EH (cell line): ENCODE data around the gene FUCA2.
"Not testable (repeated sequence)": the region's sequence is repeated elsewhere in the genome, so short reads cannot be mapped to it uniquely, and the experiment has no call there.

ENCODE experiments used
- DNase-seq: peaks from one replicate; pipeline ENCODE4 v3.0.0-alpha.2; 2015; ENCODE audit warnings: low read depth

The FUCA2 gene

DNA sequence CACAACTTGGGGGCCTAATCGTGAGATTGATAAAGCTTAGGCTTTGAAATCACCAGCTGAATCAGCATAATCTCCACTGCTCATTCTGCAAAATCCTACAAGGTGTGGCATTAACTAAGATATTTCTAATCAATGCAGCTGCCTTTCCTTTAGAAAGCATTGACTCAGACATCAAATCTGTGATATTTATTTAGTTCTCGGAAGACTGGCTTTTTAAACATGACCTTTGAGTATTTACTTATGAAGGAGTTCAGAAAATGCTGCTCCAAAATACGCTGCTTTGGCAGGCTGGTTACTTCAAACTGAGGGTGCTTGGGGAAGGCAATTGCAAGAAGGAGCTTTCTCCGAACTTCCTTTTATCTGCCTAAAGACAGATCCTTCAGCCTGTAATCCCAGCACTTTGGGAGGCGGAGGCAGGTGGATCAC, 23.7 kb upstream of the FUCA2 start:
- DNase-seq = no peak

DNA sequence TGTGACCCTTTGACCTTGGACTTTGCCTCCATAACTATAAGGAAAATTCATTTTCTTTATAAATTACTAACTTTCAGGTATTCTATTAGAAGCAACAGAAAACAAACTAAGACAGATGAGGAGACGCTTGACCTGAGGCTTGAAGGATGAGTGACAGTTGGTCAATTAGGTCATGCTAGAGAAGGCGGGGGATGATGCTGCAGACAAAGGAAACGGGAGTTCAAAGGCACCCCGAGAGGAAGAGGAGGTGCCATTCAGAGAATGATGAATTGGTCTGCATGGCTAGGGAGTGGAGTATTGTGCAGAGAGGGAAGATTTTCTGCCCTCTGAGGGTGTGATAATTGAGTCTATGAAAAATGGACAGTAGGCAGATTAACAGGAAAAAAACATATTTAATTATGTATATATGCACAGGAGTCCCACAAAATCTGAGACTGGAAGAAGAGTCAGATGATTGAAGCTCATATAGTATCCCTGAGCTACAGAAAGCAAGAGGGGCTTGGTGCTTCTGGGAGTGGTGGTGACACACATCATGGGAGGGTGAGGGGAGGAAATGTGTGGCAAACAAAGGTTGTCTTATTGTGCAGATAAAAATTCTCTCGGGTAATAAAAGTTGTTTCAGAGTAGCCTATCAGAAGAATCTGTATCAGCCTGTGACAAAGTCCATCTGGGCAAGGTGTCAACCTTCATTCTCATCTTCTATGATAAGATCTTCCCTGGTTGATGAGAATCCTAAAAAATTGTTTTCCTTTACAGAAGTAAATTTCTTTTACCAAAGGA, 20.4 kb upstream of the FUCA2 start:
- DNase-seq = no peak

DNA sequence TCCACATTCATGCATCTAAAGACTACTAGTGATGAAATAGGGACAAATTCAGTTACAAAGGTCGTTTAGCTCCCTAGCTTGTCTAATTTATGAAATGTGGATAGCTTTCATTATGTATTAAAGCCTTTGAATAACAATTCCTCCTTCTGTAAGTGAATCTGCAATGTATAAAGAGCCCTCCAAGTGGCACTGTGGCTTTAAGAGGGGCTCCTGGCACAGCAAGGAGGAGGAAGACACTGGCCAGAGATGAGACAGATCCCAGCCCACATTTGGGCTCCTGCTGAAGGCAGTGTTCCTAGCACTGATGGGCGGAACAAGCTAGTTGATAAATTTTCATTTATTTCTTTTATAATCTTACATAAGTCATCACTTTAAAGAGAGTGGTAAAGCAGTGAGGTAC, 17.6 kb upstream of the FUCA2 start:
- DNase-seq = peak; percentile 20

DNA sequence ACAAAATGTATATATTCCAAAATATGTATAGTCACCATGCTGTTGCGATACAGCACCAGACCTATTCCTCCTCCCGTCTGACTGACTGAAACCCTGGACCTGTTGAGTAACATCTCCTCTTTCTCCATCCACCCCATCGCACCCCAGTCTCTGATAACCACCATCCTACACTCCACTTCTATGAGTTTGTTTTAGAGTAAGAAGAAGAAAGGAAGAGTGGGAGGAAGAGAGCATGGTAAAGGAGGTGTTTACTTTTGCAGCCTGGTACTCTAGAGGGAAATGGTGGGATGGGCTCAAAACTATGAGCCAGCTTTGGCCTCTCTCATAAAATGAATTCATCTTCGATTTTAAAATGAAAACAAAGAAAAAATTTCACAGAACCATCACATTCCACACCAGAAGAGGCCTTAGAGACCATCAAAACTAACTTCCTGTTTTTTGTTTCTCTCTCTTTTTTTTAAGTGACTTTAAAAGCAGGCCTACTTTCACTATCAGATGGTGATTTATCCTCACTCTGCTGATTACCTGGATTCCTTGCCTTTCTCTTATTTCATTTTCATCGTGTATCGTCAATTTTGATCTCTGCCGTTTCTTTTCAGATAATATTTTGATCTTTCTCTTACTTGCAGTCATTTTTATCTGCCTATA, 16.8 kb upstream of the FUCA2 start:
- DNase-seq = no peak

DNA sequence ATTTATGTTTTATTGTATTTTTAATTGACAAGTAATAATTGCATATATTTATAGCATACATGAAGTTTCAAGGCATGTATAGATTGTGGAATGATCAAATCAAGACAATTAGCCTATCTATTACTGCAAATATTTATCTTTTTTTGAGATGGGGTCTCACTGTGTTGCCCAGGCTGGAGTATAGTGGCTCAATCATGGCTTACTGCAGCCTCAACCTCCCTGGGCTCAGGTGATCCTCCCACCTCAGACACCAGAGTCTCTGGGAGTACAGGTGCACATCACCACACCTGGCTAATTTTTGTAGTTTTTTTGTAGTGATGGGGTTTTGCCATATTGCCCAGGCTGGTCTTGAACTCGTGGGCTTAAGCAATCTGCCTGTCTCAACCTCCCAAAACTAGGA, 16.2 kb upstream of the FUCA2 start:
- no peak for DNase-seq

DNA sequence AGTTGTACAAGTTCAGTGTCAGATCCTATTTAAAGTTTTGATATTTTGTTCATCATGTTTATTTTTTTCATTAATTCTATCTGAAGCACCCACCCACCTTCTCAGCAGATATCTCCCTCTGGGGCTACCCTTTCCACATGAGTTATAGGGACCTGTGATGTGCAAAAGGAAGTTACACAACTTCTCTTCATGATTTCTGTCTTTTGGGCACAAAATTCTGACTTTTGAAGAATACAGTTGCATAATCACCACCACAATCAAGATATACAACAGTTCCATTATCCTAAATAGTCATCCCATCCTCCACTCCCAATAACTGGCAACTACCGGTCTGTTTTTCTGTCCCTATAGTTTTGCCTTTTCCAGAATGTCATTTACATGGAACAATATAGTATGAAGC, 13.8 kb upstream of the FUCA2 start:
- no peak for DNase-seq

DNA sequence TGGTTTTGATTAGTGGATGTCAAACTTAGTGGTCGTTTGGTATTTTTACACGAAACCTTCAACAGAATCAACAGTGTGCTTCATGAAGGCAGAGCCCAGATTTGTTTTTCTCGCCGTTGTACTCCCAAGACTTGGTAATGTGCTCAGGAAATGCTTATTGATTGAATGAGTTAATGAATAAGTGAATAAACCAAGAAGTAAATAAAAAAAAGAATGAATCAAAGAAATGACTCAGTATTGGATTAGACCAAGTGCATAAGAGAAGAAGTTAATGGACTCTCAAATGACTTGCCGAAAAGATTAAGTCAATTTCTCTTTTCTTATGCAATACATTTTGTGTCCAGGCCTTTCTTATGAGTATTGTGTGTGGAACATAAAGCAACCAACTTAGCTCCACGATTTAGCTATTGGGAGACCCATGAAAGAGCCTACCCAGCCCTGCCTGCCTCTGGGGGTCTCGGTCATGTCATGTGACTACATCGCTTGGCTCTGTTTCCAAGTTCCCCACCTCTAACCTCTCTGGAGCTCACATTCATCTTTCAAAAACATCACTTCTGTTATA, 10.6 kb upstream of the FUCA2 start:
- no peak for DNase-seq

DNA sequence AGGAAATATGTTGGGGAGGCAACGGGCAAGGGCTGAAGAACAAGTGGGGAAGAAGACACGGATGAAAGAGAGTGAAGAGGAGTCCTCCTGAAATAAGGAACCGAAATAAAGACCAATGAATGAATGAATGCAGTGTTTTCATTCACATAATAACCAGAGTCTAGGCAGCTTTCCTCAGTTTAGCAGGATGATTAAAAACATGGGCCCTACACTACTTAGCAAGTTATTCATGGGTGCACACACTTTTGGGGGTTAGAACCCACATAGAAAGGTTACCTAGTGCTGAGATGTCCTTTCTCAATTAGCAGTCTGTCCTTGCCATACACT, 5.9 kb upstream of the FUCA2 start:
- DNase-seq = no peak

DNA sequence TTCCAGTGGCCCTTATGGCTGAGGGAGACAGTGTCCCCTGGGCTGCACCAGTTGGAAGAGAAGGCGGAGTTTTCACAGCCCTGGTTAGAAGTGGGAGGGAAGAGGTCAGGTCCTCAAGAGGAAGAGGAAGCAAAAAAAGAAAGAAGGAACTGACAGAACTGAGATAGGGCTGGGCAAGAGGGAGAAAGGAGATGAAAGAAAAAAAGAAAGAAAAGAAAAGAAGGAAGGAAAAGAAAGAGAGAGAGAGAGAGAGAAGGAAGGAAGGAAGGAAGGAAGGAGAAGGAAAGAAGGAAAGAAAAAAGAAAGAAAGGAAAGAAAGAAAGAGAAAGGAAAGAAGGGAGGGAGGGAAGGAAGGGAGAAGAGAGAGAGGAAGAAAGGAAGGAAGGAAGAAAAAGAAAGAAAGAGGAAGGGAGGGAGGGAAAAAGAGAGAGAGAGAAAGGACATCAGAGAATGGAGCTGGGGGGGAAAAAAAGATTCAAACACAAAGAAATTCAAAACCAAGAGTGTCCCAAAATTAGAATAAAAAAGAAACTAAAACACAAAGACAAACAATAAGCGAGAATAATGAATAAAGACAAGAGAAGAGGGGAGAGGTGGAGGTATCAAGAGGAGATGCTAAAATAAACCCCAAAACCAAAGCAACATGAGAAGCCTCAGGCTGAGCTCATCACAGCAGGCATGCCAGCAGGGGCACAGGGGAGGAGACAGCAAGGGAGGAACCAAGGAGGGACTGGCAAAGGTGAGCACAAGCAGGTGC, 5.3 kb upstream of the FUCA2 start:
- no peak for DNase-seq

DNA sequence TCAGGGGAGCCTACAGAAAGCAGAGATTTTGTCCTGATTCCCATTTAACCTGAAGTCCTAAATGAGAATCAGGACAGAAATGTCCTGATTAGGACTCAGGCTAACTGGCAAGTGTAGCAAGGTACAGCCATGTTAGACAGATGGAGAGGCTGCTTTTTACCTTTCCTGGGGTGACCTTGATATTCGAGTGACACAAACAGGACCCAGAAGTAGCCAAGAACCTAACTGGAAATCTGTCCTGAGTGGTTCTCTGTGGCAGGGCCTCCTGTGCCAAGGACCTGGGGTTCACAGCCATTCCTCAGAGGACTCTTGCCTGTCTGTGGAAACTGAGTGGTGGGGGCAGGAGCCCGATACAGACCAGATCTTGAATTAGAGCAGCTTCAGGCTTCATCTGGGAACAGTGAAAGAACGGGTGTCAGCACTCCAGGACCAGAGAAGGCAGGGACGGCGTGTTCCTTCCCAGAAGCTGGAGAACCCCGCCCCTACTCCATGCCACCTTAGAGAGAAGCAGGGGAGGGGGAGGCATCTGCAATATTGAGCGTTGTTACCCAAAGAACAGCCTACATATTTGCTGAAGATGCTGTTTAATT, 4.3 kb upstream of the FUCA2 start:
- DNase-seq = no peak

DNA sequence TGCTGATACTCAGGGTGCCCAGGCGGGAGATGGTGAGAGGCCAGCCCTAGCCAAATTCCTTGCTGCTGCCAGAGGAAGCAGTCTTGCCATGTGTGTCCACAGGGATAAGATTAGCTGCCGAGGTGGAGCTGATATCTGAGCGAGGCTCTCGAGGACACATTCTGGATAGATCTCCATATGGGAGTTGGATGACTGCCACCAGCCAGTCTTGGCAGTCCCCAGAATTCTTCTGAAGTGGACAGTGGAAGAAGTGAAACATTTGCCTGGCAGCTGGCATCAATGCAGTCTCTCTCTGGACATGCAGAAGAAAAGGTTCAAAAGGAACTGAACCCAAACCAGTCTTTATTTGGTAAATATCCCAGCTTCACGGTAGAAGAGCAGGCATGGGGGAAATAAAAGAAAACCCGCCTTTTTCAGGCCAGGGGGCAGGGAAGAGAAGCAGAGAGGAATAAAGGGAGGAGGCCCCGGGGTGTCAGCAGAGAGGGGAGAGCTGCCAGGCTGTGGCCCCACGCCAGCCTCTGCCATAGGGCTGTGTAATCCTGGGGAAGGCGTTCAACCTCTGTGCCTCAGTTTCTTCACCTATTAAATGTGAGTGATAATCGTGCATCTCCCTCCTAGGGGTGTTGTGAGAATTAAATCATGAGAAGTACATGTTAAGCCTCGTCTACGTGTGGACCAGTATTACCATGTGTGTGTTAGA, 3.7 kb upstream of the FUCA2 start:
- peak; percentile 70 for DNase-seq

DNA sequence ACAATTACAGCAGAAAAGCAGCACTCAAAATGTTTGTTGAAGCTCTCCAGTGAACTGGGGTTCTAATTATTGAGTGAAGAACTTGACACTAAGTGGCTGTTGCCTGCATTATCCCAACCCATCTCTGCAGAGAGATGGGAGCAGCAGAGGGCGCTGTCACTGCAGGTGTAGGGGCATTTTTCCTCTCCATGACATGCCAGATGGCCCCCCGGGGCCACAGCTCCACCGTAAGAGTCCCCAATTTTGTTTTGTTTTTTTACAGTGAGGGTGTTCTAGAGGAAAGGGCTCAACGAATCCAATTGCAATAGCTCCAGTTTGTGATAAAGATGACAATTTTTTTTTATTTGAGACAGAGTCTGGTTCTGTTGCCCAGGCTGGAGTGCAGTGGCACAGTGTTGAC, 1.9 kb upstream of the FUCA2 start:
- DNase-seq = no peak

DNA sequence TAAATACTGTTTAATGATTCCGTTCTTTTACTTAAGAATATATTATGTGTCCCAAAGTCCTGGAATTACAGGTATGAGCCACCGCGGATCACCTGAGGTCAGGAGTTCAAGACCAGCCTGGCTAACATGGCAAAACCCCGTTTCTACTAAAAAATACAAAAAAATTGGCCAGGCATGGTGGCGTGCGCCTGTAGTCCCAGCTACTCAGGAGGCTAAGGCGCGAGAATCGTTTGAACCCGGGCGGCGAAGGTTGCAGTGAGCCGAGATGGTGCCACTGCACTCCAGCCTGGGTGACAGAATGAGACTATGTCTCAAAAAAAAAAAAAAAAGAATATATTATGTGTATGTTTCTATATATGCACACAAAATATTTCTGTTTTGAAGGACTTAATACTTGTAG, 1.2 kb downstream of the FUCA2 start:
- not testable (repeated sequence) for DNase-seq

DNA sequence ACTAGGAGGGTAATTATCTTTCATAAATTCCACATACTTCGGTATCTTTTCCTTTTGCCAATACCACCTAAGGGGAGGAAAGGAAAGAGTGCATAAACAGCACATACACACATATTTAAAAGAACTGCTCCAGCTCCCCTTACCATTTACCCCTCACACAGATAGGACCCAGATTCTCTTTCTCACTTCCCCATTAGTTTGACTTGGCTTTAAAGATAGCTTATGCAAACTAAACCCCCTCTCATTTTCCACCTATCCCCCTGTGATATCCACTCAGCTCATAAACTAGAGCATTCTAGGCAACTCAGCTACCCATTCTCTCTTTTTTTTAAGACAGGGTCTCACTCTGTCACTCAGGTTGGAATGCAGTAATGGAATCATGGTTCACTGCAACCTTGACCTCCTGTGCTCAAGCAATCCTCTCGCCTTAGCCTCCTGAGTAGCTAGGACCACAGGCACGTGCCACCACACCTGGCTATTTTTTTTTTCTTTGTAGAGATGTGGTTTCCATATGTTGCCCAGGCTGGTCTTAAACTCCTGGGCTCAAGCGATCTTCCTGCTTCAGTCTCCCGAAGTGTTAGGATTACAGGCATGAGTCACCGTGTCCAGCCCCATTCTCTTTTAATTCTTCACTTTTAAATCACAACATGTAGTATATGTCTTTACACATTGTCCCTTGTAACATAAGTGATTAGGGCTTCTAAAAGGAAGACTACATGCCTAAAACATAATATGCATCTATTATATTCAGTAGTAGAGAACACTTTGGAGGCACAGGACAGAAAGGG, 4.0 kb downstream of the FUCA2 start:
- peak; percentile 37 for DNase-seq

DNA sequence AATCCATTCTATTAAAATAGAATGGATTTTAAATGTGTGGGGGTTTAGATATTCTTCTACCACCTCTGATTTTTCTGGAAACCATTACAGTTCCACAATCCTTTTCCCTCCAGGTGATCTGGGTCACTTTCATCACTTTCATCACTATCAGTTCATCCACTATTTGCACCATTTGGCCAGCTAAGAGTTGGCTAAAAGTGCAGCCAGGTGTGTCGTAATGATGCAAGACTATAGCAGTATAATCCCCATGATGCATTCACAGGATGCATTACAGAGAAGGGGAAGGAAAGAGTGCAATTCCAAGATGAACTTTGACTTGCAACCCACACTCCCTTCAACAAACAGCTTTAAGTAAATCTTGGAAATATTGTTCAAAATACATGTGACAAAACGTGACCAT, 4.9 kb downstream of the FUCA2 start:
- DNase-seq = no peak

DNA sequence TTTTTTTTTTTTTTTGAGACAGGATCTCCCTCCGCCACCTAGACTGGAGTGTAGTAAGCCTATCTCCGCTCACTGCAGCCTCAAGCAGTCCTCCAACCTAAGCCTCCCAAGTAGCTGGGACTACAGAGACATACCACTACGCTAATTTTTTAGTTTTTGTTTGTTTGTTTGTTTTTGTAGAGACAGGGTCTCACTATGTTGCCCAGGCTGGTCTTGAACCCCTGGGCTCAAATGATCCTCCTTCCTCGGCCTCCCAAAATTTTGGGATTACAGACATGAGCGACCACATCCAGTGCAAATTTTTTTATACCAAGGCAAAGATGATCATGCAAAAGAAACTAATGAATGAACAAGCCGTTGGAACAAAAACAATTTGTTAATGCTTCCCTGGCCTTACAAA, 5.3 kb downstream of the FUCA2 start:
- no peak for DNase-seq

DNA sequence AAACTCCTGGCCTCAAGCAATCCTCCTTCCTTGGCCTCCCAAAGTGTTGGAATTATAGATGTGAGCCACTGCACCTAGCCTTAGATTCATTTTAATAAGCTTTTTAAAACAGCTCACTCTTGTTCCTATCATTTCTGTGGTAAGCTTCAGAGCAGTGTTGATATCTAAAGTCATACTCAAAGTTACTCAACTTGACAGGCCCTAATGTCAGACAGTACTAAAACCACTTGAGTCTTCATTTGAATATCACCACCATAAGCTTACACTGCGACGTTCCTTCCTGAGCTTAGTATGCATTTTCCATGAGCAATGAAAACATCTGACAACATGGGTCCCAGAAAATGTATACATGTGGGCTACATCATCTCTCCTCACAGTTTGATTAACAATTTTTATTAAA, 6.0 kb downstream of the FUCA2 start:
- DNase-seq = no peak

DNA sequence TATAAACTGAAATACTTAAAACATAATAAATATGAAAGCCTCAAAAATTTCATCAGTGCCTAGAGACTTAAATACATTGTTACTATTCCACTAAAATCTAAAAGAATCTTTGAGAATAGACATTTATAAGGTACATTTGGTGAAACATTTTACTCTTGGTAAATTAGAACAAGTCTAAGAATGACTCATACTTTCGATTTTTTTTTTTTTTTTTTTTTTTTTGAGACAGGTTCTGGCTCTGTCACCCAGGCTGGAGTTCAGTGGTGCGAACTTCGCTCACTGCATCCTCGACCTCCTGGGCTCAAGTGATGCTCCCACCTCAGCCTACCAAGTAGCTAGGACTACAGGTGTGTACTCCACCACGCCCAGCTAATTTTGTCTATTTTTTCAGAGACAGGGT, 6.4 kb downstream of the FUCA2 start:
- DNase-seq = no peak

DNA sequence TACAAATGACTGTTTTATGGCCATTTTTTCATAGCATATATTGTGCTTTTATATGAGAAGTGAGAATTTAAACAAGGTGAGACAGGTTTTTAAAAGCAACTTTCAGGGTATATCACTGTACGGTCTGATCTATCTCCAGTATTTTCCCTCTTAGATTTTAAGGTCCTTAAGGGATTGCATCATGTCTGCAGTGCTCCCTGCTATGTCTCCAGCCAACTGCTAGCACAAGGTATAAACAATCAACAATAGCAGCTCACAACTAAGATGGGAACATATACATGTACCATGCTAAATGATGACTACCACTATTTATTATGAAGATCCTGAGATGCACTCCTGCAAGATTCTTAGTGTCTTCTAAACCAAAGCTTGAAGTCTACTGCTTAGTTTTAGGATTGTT, 7.2 kb downstream of the FUCA2 start:
- DNase-seq = no peak

DNA sequence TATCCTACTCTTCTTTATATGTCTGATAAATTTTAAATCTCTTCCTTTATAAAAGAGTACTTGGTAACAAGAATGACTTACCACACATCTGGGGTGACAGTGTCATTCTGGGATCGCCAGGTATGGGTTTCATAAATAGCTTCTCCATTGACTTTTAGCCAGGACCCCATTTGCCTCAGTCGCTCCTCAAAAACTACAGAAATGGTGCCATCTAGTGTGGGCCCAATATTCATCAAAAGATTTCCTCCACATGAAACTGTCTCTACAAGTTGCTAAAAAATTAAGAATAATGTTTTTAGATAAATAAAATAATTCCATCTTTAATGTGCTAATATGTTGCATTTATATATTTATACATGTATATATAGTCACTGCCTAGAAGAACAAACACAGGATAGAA, 9.7 kb downstream of the FUCA2 start:
- no peak for DNase-seq

DNA sequence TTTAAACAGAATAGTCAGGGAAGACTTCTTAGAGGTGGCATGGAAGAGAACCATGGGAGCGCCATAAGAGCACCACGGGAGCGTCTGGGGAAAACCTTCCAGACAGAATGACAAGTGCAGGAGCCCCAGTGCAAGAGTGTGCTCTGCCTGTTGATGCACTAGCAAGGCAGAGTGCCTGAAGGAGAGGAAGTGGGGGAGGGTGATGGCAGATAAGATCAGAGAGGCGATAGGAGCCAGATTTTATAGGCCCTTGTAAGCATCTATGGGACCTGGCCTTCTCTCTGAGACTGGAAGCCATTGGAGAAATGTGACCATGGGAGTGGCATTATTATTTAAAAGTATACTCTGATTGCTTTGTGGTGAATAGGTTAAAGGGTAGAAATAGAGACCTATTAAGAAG, 13.1 kb downstream of the FUCA2 start:
- peak; percentile 28 for DNase-seq
